Measurements from ENCODE around the gene PARD3B.

GRCh38 chr2:204948024-204948763, 402.9 kb downstream of the PARD3B start:
- TF ChIP-seq CTCF (IDR thresholded peaks at IDR 0.05) (no peak), POLR2A (IDR thresholded peaks at IDR 0.05) (no peak)

All from prostate gland (tissue), 2 donors.